H1 (cell line): ENCODE data around the gene SLC25A26. TPM values are rescaled to one million over a fixed set of nuclear protein-coding genes. Genes with fewer than 3 reads are reported as not detected.

ENCODE experiments used
- BCL11A ChIP-seq, 2 experiments: IDR thresholded peaks; one replicate each; pipeline ENCODE4 v1.6.1; 2011; ENCODE audit warnings: low read depth in 2 of 2, low read length in 2 of 2, mild to moderate bottlenecking in 2 of 2
- CHD7 ChIP-seq: fragments of 300-600 bp; sonication (generic); IDR thresholded peaks from 2 replicates; pipeline ENCODE4 v1.7.1; 2012; ENCODE audit warnings: low read length, moderate library complexity, mild to moderate bottlenecking, inconsistent platforms; ENCODE audit not compliant: insufficient replicate concordance
- GABPA ChIP-seq: IDR thresholded peaks from 2 replicates; pipeline ENCODE4 v1.6.1; 2011; ENCODE audit warnings: mild to moderate bottlenecking, low read length, moderate library complexity, borderline replicate concordance; ENCODE audit not compliant: insufficient read depth
- MAX ChIP-seq: IDR thresholded peaks from 2 replicates; pipeline ENCODE4 v1.6.1; 2012; ENCODE audit warnings: inconsistent platforms
- RNF2 ChIP-seq: fragments of 200-900, 300-1000 bp; sonication (generic); IDR thresholded peaks from 2 replicates; pipeline ENCODE4 v1.7.1; 2016; ENCODE audit warnings: borderline replicate concordance, low read depth, mild to moderate bottlenecking, antibody characterized with exemption, low read length; ENCODE audit not compliant: poor library complexity, severe bottlenecking; ENCODE audit errors: missing control alignments
- SAP30 ChIP-seq: fragments of 300-600 bp; sonication (generic); IDR thresholded peaks from 2 replicates; pipeline ENCODE4 v1.7.1; 2012; ENCODE audit warnings: low read length, moderate library complexity, mild to moderate bottlenecking, inconsistent platforms; ENCODE audit not compliant: insufficient read depth, insufficient replicate concordance
- SP2 ChIP-seq: IDR thresholded peaks from 2 replicates; pipeline ENCODE4 v1.6.1; 2012; ENCODE audit warnings: mild to moderate bottlenecking, low read length, inconsistent platforms
- SRF ChIP-seq: IDR thresholded peaks from 2 replicates; pipeline ENCODE4 v1.6.1; 2011; ENCODE audit warnings: mild to moderate bottlenecking, low read depth, low read length, moderate library complexity
- SUZ12 ChIP-seq: fragments of 200-600 bp; sonication (generic); IDR thresholded peaks from 2 replicates; pipeline ENCODE4 v1.6.1; 2012; ENCODE audit warnings: mild to moderate bottlenecking, inconsistent platforms, low read length, moderate library complexity, mixed read lengths
- TAF7 ChIP-seq: optimal IDR thresholded peaks from 2 replicates; pipeline ENCODE3; 2011; ENCODE audit warnings: low read depth, mild to moderate bottlenecking, inconsistent platforms, low read length, moderate library complexity, borderline replicate concordance
- TBP ChIP-seq: IDR thresholded peaks from 2 replicates; pipeline ENCODE4 v1.6.1; 2011; ENCODE audit warnings: low read depth, low read length, improper control_type of control experiment
- polyA plus RNA-seq, 7 experiments: library from polyadenylated mRNA; depleted of rRNA in 3 of 7; stranded (reverse) in 5 of 7; unstranded in 2 of 7; fragments of >200 nt in 5 of 7; fragments of 200-250 nt in 2 of 7; gene quantifications; 1 replicate in 5 of 7; 2 replicates in 1 of 7; 4 replicates in 1 of 7; pipeline versions ENCODE4 v1.2.1 to v1.2.3, GENCODE V29; 2011 to 2013; ENCODE audit warnings: missing spikeins in 2 of 7, mixed read lengths in 2 of 7
- total RNA-seq: library from RNA; stranded (reverse); fragmentation: NEBNext Ultra II Directional; extraction: Animal tissue kit (Norgen Biotek cat#: 25700); gene quantifications from 2 replicates; pipeline ENCODE4 v1.2.1, GENCODE V29; 2021

Gene SLC25A26
- total and polyA plus RNA-seq, 2 of the 8 experiments (the other 6 are each of a cell fraction or from before 2014, with no cell fraction given), result 30.0 to 37.0 TPM

- no peak for TF ChIP-seq CHD7
- no peak for TF ChIP-seq SRF
- TF ChIP-seq SAP30, result no peak
- TF ChIP-seq SUZ12, result no peak
- no peak for TF ChIP-seq BCL11A (IDR thresholded peaks at IDR 0.05; ENCODE audit: low read depth in 2 of 2, low read length in 2 of 2)
- TF ChIP-seq MAX, result no peak
- TF ChIP-seq GABPA, result no peak
- TF ChIP-seq TBP, result no peak
- no peak for TF ChIP-seq SP2
- TF ChIP-seq RNF2, result no peak
- no peak for TF ChIP-seq TAF7
These were observed 206.6 kb downstream of the SLC25A26 start (continued) for GRCh38 chr3:66427352-66427751.
